A673 (cell line): Measurements from ENCODE around the gene KRT86. TPM values are rescaled to one million over a fixed set of nuclear protein-coding genes. Genes with fewer than 3 reads are reported as not detected.

Source experiments
- BruUV-seq: library from RNA; stranded (reverse); fragments of 400-500 nt; replicated peaks from 2 replicates; lab custom pipeline; 2021; lab: Mats Ljungman, UMichigan
- CTCF ChIA-PET: fragments of 300-600 bp; sonication (Branson Sonifier 250); formaldehyde crosslinking; loops from one replicate; lab custom pipeline; 2022; ENCODE audit warnings: antibody characterized with exemption; lab: Charles Lee
- POLR2A ChIA-PET: fragments of 300-600 bp; sonication (Branson Sonifier 250); formaldehyde crosslinking; loops from one replicate; lab custom pipeline; 2022; ENCODE audit warnings: antibody characterized with exemption; ENCODE audit not compliant: low non-redundant PET; lab: Charles Lee
- DNase-seq: peaks from one replicate; pipeline ENCODE4 v3.0.0-alpha.2; 2015; ENCODE audit warnings: low spot score
- H3K27ac ChIP-seq: fragments of 200-600 bp; sonication (generic); 2 replicates; pipeline ENCODE4 v1.5.1; 2016; ENCODE audit warnings: mixed run types, low read depth, mild to moderate bottlenecking, mixed read lengths, antibody characterized with exemption, low read length; ENCODE audit not compliant: poor library complexity, severe bottlenecking
- H3K27me3 ChIP-seq: fragments of 200-600 bp; sonication (generic); replicated peaks from 2 replicates; pipeline ENCODE4 v1.6.1; 2017; ENCODE audit warnings: mixed run types, low read depth, mild to moderate bottlenecking, mixed read lengths, antibody characterized with exemption, low read length; ENCODE audit not compliant: insufficient read depth, poor library complexity
- H3K36me3 ChIP-seq: fragments of 200-600 bp; sonication (generic); 2 replicates; pipeline ENCODE4 v1.6.1; 2016; ENCODE audit warnings: mixed run types, mild to moderate bottlenecking, mixed read lengths, antibody characterized with exemption, low read length; ENCODE audit not compliant: insufficient read depth, poor library complexity, severe bottlenecking
- H3K4me1 ChIP-seq: fragments of 200-600 bp; sonication (generic); 2 replicates; pipeline ENCODE4 v1.6.1; 2017; ENCODE audit warnings: mixed run types, mild to moderate bottlenecking, mixed read lengths, antibody characterized with exemption, low read length; ENCODE audit not compliant: insufficient read depth, poor library complexity, severe bottlenecking
- H3K4me3 ChIP-seq: fragments of 200-600 bp; sonication (generic); 2 replicates; pipeline ENCODE4 v1.5.1; 2016; ENCODE audit warnings: low read depth, mixed run types, mild to moderate bottlenecking, mixed read lengths, low read length; ENCODE audit not compliant: poor library complexity, severe bottlenecking
- H3K9me3 ChIP-seq: fragments of 200-600 bp; sonication (generic); 2 replicates; pipeline ENCODE4 v1.6.1; 2016; ENCODE audit warnings: mixed run types, low read depth, mild to moderate bottlenecking, mixed read lengths, antibody characterized with exemption, low read length; ENCODE audit not compliant: poor library complexity, severe bottlenecking
- CTCF ChIP-seq: fragments of 300-800, 200-600 bp; sonication (generic); conservative IDR thresholded peaks from 2 replicates; pipeline ENCODE4 v1.5.1; 2017; ENCODE audit warnings: low read depth, mild to moderate bottlenecking, antibody characterized with exemption, low read length, moderate library complexity, mixed read lengths
- EZH2 ChIP-seq: fragments of 200-600 bp; sonication (generic); IDR thresholded peaks from 2 replicates; pipeline ENCODE4 v1.6.1; 2017; ENCODE audit warnings: borderline replicate concordance, low read depth, mild to moderate bottlenecking, mixed read lengths, antibody characterized with exemption, low read length; ENCODE audit not compliant: poor library complexity, severe bottlenecking
- intact Hi-C: fragments of 100-400 bp; cut with micrococcal nuclease; formaldehyde crosslinking; loops from one replicate; pipeline ENCODE4 v1.10.0; 2022; ENCODE audit not compliant: unreplicated experiment
- total RNA-seq: library from RNA; stranded (reverse); gene quantifications from 2 replicates; pipeline ENCODE4 v1.2.3, GENCODE V29; 2021

KRT86 gene
- total RNA-seq, 1 experiment from 2014 or later: not detected

- Histone ChIP-seq H3K4me1 (no peaks in the 10 kb centered on the region), H3K4me3 (no peak overlapping the region), H3K36me3 (no peaks in the 10 kb centered on the region), H3K27ac (no peak overlapping the region), H3K27me3 (no peaks in the 10 kb centered on the region), H3K9me3 (no peaks in the 10 kb centered on the region)
- BruUV-seq: no TSS peak
- TF ChIP-seq CTCF (no peak), EZH2 (no peak)
- CTCF ChIA-PET: interaction anchor here (0.8 to 2.1 kb wide), 2 partner anchors 9 to 534 kb away, joined by 4 to 7 read pairs; no protein-coding TSS in a partner anchor
- POLR2A ChIA-PET: no interaction called here
- intact Hi-C loops: no loop called here
- no peak for DNase-seq
These were observed 62.2 kb downstream of the KRT86 start for GRCh38 chr12:52336641-52337040.

- no peak overlapping the region for H3K27ac ChIP-seq
- no peaks in the 10 kb centered on the region for H3K4me1 ChIP-seq
- BruUV-seq: no TSS peak
- no peaks in the 10 kb centered on the region for H3K36me3 ChIP-seq
- H3K27me3 ChIP-seq: no peaks in the 10 kb centered on the region
- POLR2A ChIA-PET: no interaction called here
- CTCF ChIA-PET: interaction anchor here (0.8 to 2.1 kb wide), 2 partner anchors 10 to 534 kb away, joined by 4 to 7 read pairs; no protein-coding TSS in a partner anchor
- intact Hi-C loops: no loop called here
- no peaks in the 10 kb centered on the region for H3K9me3 ChIP-seq
- no peak for DNase-seq
- H3K4me3 ChIP-seq: no peak overlapping the region
- no peak for TF ChIP-seq EZH2
- TF ChIP-seq CTCF: no peak
These were observed 62.6 kb downstream of the KRT86 start for GRCh38 chr12:52337054-52337453.

- TF ChIP-seq EZH2 (no peak), CTCF (no peak)
- BruUV-seq: no TSS peak
- no peaks in the 10 kb centered on the region for H3K4me1 ChIP-seq
- H3K9me3 ChIP-seq: no peaks in the 10 kb centered on the region
- no peak overlapping the region for H3K4me3 ChIP-seq
- CTCF ChIA-PET: interaction anchor here (2.1 kb wide), 1 partner anchor 11 kb away, joined by 7 read pairs; no protein-coding TSS in a partner anchor
- H3K36me3 ChIP-seq: no peaks in the 10 kb centered on the region
- POLR2A ChIA-PET: no interaction called here
- intact Hi-C loops: no loop called here
- no peaks in the 10 kb centered on the region for H3K27me3 ChIP-seq
- H3K27ac ChIP-seq: no peak overlapping the region
- no peak for DNase-seq
These were observed 64.0 kb downstream of the KRT86 start for GRCh38 chr12:52338241-52338960.
